HG03175 (cell line): ENCODE measurements around the gene CTU2.

Experiments used
- ATAC-seq: cut with Tn5 transposase; IDR thresholded peaks from one replicate; pipeline ENCODE4 v1.9.1; 2021; ENCODE audit warnings: mild to moderate bottlenecking, moderate library complexity; ENCODE audit not compliant: unreplicated experiment

CTU2 gene

GRCh38 chr16:88696441-88696840, 9.9 kb upstream of the CTU2 start:
- no peak for ATAC-seq

GRCh38 chr16:88697116-88697830, 9.0 kb upstream of the CTU2 start:
- no peak for ATAC-seq

GRCh38 chr16:88697831-88698615, 8.3 kb upstream of the CTU2 start:
- no peak for ATAC-seq

DNA sequence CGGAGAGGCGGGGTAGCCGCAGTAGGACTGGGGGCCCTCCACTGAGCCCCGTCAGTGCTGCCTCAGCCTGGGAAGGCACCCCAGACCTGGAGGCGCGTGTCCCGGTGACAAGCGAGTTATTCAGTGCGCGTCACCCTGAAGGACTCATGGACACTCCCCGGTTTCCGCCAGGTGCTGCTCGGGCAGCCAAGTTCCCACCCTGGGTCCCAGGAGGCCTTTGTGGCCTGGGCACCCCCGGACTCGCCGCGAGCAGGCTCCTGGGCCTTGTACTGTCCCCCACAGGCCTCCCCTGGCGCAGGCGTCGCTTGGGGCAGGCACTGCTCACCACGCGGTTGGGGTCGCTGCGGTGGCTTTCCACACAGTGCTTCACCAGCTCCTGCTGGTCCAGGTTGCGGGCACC, 7.7 kb upstream of the CTU2 start:
- ATAC-seq: no peak

DNA sequence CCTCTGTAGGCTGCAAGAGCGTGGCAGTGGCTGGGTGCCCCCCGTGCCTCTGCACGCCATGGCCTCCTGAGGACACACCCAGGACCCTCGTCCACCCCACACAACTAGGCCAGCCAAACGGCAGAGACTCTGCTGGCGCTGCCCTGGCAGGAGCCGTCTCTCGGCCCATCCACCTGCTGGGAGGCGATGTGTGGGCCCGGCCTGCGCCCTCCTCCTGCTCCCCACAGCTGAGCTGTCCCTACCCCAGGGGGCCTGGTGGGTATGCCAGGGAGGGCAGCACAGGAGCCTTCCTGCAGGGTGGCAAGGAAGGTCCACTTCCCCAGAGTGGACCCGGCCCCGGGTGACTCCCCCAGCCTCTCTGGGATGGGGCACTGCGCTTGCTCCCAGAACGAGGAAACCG, 7.1 kb upstream of the CTU2 start:
- no peak for ATAC-seq

- ATAC-seq: no peak
These were observed 6.0 kb upstream of the CTU2 start for GRCh38 chr16:88700322-88700635.

DNA sequence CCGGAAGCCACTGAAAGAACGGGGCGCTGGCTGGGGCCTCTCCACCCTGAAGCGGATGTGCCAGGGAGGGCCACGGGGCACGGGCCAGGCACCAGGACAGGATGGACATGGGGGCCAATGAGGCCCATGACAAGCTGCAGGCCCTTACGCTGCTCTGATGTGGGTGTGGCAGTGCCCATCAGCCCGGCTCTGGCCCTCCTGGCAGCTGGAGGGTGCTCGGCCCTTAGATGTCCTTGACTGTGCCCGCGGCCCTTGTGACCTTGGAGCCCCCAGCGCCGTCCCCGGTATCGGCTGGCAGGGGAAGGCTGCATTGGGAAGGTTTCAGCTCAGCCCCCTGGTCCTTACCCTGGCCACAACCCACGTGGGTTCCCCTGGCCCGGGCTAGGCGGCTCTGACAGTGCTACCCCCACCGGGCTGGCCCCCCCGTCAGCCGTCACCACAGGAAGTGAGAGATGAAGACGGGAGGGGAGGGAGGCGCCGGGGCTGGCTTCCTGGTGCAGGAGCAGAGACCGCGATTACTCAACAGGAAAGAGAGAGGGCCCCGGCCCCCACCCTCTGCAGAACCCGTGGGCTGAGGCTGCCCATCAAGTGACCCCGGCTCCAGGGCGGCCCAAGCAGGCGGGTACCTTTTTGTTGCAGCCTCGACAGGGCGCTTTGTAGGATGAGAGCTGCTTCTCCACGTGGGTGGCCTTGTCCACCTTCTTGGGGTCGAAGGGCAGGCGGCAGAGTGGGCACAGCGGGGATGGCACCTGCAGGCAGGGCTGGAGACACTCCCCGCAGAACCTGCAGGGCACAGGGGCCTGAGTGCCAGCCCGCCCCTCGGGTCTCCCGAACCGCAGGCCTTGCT, 5.4 kb upstream of the CTU2 start:
- ATAC-seq: peak; percentile 74

DNA sequence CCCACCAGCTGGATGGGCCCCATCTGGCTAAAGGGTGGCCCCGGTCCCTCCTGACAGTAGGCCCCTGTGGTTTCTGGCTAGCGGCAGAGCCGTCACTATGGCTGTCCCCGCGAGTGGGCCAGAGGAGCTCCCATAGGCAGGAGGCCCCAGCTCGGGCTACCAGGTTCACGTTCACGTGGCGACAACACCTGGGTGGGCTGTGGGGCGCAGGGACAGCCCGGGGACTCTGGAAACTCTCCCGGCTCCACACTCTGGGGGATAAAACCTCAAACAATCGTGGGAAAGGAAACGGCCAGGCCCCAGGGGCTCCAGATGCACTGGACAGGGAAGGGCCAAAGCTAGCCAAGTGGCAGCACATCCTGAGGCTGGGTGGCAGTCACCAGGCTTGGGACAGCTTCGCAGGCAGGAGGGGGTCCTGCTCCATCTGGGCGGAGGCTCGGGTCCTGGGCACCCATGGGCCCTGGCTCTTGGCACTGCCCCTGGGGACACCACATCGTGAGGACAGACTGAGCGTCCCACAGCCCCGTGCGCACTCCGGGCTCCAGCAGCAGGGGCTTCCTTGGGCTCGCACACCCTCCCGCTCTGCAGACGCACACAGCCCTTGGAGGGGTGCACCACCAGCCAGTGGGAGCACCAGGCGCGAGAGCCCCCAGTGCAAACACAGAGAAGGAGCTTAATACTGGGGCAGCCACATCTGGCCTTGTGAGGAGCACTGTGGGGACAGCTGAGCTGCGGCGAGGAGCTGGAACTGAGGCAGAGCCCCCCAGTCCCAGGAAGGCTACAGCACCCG, 4.5 kb upstream of the CTU2 start:
- no peak for ATAC-seq

DNA sequence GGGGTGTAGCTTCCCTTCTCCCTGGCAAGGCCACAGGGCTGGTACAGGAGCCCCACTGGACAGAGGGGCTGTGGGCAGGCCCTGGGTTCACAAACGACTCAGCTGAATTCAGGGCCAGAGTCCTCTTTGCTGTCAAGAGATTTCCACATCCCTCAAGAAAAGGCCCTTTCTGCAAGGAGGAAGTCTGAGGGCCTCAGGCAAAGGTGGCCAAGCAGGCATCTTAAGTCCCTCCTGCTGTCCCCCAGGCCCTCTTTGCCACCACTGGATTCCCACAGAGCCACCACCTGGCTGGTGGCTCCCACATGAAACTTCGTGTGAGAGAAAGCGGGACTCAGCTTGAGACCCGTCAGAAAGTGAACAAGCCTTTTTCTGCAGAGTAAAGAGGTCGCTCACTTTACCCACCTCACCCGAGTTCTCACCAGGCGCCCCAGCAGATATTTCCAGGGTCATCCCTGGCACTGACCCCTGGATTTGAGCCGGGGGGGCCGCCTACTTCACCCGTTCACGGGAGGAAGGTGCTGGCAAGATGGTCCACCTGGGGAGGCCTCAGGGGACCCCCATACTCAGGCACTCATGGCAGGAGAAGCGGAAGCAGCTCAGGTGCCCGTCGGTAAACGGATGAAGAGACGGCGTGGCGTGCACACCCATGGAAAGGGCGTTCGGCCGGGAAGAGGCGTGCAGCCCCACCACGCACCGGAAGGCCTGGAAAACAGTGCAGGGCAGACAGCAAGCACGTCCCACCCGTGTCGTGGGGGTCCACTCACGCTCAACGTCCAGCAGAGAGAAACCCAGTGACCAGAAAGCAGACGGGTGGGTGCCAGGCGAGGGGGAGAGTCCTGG, 3.7 kb upstream of the CTU2 start:
- no peak for ATAC-seq

DNA sequence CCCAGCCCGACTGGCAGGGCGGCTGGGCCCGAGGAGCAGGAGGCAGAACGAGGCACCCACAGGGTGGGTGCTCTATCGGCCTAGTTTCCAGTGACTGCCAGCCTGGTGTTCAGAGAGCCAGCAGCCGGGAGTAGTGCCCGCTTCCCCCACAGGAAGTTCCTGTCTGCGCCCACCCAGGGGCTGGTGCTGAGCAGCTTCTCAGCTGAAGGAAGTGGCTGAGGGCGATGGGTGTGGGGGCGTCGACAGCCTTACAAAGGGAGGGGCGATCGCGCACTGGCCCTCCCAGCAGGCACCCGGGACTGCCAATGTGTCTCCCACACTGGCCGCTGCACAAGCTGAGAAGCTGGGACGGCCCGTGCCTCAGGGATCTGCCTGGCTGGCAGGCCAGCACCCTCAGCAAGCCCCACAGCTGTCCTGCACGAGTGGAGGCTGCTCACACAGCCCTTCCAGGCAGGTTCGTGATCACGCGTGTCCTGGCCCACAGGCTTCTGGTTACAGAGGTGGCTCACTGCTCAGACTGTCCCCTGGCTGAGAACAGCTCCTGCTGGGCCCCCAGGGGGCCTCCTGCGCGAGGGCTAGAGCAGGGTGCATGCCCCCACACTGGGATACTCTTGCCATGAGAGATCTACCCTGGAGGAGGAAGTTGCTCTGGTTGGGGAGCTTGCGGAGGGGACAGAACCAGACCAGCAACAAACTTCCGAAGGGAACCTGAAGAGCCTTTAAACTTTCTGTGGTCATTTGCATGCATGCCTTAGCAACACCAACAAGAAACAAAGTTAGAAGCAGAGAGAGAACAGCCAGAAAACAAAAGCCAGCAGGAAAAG, 2.6 kb upstream of the CTU2 start:
- ATAC-seq: no peak

DNA sequence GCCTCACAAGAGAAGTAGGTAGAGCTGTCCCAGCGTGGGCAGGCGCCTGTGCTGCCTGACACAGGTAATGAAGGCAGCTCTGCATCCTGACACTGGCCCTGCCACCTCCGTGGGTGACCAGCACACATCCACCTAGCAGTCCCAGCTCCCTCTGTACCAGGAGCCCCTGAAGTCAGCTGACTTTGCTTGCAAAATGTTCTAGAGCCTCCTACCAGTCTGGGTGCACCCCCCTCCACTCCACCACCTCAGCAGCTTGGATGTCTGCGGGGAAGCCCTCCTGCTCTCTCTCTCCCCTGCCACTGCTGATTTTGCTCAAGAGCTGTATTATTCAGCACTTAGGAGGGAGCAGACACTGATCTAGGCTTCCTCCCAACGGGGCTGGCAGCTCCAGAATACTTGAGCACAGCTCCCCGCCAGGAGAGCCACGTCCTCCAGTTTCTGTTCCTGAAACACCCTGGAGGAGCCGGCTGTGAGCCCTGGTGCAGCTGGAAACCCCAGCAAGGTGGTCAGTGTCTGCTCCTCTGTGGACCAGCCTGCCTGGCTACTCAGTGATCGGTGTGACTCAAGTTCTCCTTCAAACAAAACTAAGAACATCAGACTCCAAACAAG, 1.1 kb upstream of the CTU2 start:
- no peak for ATAC-seq

DNA sequence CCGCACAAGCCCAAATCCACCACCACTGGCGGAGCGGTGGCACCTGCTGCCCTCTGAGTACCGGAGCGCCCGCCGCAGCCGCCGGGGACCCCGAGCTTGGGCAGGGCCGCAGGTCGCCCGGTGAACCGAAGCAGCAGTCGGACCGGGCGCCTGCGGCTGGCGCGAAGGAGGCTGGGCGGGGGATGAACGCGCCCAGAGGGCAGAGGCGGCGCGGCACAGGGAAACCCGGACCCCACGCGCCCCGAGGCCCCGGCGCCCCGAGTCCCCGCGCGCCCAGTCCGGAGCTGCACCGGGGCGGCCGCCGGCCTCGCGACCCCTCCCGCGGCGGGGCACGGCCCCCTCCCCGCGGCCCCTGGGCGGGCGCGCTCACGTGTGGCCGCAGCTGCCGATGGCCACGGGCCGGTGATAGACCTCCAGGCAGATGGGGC, 488 bp upstream of the CTU2 start:
- peak; percentile 17 for ATAC-seq

GRCh38 chr16:88706965-88707826, 893 bp downstream of the CTU2 start:
- no peak for ATAC-seq

DNA sequence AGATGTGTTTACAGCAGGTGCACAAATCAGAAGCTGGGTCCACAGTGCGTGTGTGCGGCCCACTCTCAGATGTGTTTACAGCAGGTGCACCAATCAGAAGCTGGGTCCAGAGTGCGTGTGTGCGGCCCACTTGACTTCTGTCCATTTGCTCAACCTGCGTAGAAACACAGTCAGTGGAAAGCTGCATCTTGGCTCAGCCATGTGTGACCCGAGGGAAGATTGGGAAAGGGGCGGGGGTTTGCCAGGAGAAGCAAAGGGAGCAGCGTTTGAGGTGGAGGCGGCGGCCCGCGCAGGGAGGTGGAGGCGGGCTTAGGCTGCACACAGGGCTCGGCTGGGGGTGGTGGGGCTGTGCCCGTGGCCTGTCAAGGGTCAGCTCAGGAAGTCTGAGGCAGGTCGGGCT, 4.3 kb downstream of the CTU2 start:
- no peak for ATAC-seq

- no peak for ATAC-seq
These were observed 5.5 kb downstream of the CTU2 start for GRCh38 chr16:88711750-88712340.

DNA sequence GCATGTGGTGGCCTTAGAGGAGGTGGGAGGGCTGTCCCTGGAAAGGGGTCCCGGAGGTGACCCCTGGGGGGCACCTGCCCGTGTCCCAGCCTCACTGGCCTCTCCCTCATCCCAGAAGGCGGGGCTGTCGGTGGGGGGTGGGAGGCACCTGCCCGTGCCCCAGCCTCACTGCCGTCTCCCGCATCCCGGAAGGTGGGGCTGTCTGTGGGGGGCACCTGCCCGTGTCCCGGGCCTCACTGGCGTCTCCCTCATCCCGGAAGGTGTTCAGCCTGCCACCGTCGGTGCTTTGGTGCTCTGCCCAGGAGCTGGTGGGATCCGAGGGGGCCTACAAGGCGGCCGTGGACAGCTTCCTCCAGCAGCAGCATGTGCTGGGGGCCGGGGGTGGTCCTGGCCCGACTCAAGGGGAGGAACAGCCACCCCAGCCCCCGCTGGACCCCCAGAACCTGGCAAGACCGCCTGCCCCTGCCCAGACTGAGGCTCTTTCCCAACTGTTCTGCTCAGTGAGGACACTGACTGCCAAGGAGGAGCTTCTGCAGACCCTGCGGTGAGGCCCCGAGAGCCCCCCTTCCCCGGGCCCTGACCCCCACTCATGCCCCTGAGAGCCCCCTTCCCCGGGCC, 6.2 kb downstream of the CTU2 start:
- no peak for ATAC-seq

- no peak for ATAC-seq
These were observed 6.8 kb downstream of the CTU2 start for GRCh38 chr16:88713054-88713453.
